Inflammatory macrophage treated with lipopolysaccharide for 1 hour (primary cell): ENCODE measurements around the gene TUBB4A.
"Not testable (repeated sequence)": the region's sequence is repeated elsewhere in the genome, so short reads cannot be mapped to it uniquely, and the experiment has no call there.

Experiments
- DNase-seq, 2 donors: peaks; one replicate each; pipeline ENCODE4 v3.0.0-alpha.2; 2020 to 2022

TUBB4A gene

DNA sequence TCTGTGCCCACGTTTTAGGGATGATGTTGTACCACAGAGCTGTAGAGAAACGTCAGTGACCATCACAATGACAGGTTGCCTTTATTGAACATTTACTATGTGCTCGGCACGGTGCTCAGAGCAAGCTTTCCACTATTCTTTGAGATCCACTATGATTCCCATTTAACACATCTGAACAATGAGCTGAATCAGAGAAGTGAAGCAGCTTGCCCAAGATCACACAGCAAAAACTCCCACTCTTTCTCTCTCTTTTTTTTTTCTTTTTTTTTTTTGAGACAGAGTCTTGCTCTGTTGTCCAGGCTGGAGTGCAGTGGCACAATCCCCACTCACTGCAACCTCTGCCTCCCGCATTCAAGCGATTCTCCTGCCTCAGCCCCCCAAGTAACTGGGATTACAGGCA is 20.6 kb upstream of the TUBB4A start:
- no peak for DNase-seq

DNA sequence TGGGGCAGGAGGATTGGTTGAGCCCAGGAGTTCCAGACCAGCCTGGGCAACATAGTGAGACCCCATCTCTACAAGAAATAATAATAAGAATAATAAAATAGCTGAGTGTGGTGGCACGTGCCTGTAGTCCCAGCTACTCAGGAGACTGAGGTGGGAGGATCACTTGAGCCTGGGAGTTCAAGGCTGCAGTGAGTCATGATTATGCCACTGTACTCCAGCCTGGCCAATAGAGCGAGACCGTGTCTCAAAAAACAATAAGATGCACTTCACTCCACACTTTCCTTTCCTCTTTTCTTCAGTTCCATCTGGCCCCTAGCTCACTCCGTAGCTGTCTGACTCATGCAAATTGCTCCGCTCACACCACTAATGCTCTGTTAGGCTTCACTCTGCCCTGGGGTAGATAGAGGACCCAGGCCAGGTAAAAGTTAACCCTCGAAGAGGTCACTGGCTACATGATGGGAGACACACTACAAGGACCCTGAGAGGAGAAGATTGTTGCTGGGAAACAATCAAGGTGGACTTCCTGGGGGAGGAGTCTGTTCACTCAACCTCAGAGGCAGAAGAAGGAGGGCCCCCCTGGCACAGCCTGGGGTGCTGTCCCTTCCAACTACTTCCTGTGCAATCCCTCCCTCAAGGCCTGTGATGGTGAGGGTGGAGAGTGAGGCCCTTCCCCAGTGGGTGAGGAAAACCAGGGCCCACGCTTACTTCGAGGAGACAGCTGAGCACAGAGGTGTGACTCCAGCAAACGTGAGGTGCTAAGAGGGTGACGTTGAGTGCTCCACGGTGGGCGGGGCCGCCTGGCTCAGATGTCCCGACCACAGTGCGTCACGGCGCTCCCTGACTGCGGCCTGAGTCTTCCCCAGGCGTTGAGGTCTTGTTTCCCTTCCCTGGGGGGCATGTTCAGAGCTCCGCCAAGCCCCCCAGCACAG is 19.9 kb upstream of the TUBB4A start:
- peak; percentile 72 to 79 for DNase-seq

DNA sequence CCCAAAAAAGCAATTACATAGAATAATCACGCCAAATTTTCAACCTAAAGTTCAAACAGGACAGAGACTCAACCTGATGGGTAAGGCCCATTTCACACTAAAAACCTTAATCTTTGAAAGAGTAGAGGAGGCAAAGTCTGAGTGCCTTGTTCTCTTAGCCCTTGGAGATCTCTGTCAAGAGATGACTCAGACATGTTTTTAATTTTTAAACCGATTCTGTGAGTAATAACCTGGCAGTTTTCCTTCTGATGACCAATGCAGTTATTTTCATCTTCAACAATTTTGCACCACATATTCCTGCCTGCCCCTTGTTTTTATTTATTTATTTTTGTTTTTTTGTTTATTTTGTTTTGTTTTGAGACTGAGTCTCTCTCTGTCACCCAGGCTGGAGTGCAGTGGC is 17.2 kb upstream of the TUBB4A start:
- DNase-seq: no peak

DNA sequence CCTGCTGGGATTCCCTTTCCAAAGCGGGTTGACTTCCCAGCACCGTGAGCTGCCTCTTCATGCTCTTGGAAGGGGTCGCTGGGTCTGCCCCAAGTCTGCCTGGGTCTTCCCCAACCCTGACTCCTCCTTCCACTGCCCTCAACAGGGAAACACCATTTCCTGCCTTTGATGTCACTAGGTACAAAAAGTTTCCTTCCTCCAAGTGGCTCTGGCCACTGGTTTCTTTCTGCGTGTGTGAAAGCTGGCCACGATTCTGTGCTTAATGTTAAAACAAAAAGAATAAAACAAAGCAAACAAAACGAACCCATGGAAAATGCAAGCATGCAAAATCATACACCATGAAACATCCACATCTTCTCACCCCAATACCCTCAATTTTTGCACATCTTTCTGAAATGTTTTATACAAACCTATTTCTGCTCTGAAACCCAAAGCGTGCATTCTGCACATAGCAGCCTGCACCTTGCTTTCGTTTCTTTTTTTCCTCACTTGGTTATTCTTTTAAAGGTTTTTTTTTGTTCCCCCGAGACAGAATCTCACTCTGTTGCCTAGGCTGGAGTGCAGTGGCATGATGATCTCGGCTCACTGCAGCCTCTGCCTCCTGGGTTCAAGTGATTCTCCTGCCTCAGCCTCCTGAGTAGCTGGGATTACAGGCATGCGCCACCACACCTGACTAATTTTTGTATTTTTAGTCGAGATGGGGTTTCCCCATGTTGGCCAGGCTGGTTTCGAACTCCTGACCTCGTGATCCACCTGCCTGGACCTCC is 16.2 kb upstream of the TUBB4A start:
- peak; percentile 30 to 47 for DNase-seq

DNA sequence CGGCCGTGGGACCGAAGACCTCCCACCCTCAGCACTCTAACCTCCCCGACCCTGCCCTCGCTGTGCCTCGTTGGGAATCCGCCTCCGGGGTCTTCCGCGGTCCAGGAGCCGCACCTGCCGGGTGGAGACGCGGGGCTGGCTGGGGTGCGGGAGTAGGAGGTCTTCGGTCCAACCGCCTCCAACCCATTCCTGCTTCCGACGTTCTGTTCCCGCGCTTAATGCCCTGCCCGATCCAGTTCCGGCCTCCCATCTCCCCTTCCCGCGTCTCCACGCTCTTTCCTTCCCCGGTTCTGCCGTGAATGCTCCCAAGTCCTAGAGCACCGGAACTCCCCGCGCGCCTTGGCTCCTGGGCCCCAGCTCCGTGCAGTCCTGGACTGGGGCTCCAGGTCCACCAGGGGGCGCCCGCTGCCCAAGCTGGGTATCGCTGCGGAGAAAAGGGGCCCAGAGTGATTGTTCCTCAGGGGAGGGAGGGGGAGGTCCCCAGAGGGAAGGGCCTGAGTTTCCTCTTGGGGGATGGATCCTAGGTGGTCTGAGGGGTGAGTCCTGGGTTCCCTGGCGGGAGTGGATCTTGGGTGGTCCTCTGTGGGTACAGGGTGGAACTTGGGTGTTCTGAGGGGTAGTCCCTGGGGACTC is 14.7 kb upstream of the TUBB4A start:
- DNase-seq: peak; percentile 81 to 98

DNA sequence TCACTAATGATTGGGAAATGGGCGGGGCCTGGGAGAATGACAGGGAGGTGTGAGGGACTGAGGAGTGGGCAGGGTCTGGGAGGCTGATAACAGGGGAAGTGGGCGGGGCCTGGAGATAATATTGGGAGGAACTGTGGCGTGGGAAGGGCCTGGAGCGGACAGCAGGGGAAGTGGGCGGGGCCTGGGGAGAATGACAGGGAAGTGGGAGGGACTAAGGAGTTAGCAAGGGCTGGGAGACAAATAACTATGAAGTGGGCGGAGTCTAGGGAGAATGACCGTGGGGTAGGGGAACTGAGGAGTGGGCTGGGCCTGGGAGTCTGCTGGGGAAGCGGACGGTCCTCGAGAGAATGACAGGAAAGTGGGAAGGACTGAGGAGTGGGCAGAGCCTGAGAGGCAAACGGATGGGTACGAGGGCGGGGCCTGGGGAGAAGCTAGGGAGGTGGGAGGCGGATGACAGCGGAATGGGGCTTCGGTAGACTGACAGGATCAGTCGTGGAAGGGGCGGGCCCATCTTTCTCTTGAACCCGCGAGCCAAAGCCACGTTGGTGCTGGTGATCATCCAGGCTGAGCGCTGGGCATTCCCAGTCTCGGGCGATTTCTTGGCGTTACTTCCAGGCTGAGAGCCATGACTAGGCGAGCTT is 14.0 kb upstream of the TUBB4A start:
- peak; percentile 98 to 99 for DNase-seq

DNA sequence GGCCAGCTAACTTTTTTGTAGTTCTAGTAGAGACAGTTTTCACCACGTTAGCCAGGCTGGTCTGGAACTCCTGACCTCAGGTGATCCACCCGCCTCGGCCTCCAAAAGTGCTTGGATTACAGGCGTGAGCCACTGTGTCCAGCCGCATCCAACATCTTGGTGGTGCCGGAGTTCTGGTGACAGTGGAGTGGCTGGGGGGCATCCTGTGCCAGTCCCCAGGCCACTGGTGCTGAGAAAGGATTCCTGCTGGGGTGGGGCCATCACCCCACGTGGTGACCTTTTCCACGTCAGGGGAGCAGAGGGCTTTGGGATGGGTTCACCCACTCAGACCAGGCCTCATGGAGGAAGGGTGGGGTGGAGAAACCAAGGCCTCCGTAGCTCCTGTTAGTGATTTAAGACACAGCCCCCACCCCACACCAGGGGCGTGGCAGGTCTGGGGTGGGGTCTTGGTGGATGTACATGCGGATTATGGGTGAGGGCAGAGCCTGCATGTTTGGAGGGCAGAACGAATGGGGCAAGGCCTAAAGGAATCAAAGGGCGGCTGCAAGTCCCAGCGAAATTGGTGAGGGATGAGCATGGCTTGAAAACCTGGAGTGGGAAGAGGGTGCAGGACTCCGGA is 12.9 kb upstream of the TUBB4A start:
- DNase-seq: no peak

DNA sequence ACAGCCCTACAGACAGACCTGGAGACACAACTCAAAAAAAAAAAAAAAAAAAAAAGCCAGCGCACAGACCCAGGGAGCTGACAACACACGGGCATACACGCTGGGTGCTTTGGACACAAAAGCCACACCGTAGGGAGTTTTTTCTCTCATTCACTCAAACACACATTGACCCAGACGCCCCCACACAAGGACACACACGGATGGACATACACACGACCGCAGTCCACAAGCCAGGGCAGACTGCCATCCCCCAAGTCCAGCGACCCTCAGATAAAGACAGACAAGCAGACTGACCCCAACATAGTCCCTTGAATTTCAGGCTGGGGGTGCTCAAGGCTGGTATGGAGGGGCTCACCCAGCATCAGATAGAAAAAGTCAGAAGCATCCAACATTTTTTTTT is 12.0 kb upstream of the TUBB4A start:
- DNase-seq: no peak

DNA sequence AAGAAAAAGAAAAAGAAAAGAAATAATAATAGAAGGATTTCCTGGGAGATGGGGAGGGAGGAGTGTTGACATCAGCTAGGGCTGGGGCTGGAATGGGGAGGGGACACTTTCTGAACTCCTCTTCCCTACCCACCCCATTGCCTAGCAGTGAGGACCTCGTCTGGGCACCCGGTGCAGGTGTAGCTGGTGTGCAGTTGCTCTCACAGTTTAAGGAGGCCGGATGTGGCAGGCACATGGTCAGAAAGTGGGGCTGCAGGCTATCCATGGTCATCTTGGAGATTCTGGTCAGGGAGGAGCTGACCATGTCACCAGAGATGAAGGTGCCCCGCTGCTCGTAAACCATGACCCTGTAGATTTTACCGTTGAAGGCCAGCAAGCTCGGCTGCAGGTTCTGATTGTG is 8.5 kb upstream of the TUBB4A start:
- no peak for DNase-seq

DNA sequence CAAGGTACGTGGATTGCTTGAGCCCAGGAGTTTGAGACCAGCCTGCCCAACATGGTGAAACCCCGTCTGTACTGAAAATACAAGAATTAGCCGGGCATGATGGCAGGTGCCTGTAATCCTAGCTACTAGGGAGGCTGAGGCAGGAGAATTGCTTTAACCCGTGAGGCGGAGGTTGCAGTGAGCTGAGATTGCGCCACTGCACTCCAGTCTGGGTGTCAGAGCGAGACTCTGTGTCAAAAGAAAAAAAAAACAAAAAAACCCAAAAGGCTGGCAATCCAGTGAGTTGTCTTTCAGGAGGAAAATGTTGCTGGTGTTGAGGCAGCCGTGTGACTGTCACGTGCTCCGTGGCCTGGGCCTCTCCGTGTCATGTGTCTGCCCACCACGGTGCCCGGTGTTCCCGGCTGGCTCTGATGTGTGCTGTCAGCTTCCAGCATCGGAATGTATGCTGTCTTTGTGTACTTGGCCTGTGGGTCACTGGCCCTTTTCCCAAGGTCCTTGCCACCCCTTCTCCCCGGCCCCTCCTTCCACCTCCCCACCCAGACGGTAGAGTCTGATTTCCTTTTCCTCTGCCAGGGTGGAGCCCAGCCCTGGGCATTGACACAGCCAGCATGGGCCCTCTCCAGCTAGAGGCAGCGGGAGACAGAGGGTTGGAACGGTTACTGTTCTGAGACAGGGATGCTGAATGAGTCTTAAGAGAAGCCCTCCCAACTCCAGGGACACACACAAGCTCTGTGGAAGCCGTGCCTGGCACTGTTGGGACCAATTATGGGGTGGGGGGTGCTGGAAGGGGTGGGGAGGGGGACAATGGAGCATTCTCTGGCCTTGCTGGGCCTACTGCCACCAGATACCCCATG is 7.2 kb upstream of the TUBB4A start:
- DNase-seq: peak in 1 of 2 donors; percentile 84

DNA sequence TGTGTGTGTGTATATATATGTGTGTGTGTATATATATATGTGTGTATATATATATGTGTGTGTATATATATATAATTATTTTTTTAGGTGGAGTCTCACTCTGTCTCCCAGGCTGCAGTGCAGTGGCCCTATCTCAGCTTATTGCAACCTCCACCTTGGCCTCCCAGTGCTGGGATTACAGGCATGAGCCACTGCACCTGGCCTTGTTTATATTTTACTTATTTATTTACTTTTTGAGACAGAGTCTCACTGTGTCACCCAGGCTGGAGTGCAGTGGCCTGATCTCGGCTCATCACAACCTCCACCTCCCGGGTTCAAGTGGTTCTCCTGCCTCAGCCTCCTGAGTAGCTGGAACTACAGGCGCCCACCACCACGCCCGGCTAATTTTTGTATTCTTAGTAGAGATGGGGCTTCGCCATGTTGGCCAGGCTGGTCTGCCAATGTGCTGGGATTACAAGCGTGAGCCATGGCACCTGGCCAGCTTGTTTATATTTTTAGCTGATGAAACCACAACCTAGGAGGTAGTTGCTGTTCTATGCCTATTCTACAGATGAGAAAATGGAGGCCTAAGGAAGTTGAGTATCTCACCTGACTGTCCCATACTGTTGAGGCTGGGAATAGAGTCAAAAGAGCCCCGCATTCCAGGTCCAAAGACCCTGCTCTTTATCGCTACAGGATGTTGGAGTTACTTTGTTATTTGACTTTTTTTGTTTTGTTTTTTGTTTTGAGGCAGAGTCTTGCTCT is 6.1 kb upstream of the TUBB4A start:
- not testable (repeated sequence) for DNase-seq

DNA sequence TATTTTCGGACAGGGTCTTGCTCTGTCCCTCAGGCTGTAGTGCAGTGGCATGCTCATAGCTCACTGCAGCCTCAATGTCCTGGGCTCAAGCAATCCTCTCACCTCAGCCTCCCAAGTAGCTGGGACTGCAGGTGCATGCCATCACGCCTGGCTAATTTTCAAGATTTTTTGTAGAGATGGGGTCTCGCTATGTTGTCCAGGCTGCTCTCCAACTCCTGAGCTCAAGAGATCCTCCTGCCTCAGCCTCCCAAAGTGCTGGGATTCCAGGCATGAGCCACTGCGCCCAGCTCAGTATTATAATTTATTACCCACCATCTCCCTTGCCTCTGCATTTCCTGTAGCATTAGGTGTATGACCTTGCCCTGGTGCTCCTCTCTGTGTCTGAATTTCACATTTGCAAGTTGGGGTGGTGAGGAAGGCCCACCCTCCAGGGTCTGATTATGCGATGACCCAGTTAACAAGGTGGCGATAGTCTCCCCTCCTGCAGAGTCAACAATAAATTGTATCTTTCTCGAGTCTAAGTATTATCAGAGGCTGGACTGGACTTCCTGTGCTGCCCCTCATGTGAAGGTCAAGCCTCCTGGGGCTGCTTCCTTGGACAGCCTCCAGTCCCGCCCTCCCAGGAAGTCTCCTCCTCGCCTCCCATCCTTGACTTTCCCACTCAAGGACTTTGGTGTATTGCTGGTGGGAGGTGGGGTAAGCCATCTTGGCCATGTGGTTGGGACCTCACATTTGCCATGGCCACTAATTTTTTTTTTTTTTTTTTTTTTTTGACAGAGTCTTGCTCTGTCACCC is 1.5 kb upstream of the TUBB4A start:
- DNase-seq: no peak

DNA sequence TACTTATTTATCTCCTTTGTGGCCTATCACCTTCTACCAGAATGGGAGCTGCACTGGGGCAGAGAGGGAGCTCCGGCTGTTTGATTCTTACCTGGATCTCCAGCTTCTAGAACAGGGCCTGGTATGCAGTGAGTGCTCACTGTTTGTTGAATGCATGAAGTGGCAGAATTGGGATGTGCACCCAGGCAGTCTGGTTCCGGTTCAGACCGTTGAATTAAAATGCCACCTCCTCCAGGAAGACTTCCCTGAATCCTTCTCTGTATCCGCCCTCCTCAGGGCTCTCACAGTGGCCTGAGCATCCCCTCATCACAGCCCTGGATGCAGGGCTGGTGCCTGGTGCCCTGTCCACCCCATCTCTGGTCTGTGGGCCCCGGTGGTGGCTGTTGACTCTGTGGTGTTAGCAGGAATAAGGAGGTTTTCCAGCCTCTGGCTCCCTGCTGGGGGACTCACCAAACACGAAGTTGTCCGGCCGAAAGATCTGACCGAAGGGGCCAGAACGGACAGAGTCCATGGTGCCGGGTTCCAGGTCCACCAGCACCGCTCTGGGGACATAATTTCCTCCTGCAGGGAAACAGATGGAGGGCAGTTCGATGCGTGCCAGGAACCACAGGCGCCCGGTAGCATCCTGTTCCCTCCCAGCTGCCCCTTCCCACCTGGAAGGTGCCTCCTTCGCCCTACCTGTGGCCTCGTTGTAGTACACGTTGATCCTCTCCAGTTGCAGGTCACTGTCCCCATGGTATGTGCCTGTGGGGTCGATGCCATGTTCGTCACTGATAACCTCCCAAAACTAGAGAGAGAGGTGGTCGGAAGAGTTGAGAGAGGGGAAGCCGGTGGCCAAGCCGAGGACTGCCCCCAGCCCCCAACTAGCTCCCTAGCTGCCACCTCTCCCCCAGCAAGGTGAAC is 1.0 kb downstream of the TUBB4A start:
- DNase-seq: no peak

DNA sequence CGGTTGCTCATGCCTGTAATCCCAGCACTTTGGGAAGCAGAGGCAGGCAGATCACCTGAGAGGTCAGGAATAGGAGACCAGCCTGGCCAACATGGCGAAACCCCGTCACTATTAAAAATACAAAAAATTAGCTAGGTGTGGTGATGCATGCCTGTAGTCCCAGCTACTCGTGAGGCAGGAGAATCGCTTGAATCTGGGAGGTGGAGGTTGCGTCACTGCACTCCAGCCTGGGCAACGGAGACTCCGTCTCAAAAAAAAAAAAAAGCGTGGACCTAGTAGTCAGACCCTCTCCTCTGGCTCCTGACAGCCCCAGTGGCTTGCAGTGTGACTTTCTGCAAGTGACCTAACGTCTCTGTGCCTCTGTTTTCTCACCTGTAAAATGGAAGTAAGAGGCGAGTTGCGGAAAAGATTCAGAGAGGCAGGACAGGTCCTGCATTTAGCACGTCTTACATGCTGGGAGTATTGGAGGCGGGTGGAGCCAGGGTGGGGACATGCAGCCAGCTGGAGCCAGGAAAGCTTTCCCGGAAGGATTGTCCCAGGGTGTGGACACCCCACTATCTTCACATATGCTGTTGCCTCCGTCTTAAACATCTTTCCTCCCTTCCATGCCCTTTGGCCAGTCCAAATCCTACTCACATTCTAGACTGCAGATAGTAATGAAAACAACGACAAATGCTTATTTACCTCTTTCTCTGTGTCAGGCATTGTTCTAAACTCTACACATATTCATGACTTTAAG is 2.9 kb downstream of the TUBB4A start:
- no peak for DNase-seq

DNA sequence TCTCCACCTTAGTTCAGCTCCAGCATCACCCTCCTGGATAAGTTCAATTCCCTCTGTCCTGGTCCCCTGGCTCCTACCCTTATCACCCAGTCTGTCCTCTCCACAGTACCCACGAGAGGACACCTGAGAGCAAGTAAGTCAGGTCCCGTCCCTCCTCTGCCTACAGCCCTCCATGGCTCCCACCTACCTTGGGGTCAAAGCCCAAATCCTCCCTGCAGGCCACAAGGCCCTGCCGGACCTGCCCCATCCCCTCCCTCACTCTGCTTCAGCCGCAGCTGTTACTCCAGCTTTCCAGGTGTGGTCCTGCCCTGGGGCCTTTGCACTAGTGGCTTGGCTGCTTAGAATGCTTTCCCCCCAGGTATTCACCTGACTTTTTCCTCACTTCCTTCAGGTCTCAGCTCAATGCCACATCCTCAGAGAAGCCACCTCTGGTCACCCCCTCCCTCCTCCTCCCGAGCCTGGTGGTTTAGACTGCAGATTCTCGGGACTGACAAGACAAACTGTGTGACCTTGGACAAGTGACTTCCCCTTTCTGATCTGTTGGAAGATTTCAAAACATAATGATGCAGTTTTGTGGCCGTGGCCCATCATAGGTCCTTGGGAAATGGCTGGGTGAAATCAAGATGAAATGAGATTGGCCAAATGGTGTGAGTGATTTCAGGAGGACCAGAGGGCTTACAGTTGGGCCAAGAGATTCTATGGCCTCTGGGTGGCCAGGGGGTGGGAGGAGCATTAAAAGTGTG is 3.6 kb downstream of the TUBB4A start:
- peak; percentile 81 to 89 for DNase-seq

DNA sequence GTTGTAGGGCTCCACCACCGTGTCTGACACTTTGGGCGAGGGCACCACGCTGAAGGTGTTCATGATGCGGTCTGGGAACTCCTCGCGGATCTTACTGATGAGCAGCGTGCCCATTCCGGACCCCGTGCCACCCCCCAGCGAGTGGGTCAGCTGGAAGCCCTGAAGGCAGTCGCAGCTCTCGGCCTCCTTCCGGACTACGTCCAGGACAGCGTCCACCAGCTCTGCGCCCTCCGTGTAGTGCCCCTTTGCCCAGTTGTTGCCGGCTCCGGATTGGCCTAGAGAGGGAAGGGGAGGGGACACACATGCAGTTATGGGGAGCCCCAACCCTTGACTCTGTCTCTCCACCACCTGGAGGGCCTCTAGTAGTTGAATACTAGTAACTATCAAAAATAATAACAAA is 6.2 kb downstream of the TUBB4A start:
- DNase-seq: no peak

DNA sequence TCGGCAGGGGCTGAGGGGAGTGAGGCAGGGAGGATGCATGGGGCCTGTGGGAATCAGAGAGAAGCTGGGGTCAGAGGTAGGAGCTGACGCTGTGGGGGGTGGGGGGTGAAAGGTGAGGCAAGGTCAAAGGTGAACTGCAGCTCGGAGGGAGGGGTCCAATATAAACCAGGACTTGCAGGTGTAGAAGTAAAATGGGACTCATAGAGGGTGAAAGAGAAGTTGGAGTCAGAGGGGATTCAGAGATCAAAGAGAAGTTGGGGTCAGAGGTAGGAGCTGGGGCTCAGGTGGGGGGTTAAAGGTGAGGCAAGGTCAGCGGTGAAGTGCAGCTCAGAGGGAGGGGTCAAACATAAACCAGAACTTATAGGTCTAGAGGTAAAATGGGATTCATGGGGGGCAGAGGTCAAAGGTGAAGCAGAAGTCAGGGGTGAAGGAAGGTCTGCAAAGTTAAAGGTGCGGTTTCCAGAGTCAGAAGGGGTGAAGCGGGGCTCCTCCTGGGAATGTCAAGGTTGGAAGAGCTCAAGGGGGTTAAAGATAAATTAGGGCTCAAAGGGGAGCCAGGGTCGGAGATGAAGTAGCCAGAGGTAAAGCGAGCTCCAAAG is 7.6 kb downstream of the TUBB4A start:
- DNase-seq: no peak
